RCC 7860 (cell line): Measurements from ENCODE around the gene CIP2A.

Experiments
- DNase-seq: peaks from one replicate; pipeline ENCODE4 v3.0.0-alpha.2; 2015; ENCODE audit warnings: low spot score
- FAIRE-seq: peaks from 2 replicates; lab custom pipeline; 2012; peaks lifted over from hg19 to GRCh38; lab: Jason Lieb, UNC

Gene CIP2A

DNA sequence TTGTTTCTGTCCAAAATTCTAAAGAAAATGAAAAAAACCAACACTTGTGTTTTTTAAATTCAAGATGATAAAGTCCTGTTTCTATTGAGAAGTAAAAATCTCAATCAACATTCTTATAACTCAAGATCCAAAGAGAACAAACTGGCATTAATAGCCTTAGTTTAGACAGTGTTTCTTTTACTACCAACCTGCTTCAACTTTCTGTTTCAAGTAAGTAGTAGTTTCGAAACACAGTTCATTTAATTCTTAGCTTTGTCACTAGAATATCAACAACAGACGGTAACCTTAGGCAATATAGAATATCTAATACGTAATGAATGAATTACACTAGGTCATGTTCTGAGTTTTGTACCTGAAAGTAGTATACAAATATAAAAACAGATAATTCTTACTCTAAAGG lies 23.7 kb downstream of the CIP2A start:
- FAIRE-seq (no peak), DNase-seq (no peak)

DNA sequence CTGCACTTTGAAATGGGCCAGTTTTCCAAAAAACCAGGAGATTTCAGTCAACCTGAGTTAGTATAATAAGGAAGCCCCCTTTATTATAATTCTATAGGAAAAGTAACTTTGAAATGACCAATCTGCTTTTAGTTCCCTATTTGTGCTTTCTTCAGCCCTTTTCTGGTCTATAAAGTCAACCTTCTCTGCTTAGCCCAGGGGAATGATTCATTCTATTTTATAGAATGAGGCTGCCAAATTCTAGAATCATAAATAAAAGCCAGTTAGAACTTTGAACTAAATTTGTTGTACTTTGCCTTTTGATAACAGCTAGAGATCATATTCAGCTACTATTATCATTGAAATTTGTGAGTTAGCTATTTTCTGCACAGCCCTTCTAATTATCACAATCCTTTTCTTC lies 24.7 kb downstream of the CIP2A start:
- DNase-seq: no peak
- FAIRE-seq: no peak

DNA sequence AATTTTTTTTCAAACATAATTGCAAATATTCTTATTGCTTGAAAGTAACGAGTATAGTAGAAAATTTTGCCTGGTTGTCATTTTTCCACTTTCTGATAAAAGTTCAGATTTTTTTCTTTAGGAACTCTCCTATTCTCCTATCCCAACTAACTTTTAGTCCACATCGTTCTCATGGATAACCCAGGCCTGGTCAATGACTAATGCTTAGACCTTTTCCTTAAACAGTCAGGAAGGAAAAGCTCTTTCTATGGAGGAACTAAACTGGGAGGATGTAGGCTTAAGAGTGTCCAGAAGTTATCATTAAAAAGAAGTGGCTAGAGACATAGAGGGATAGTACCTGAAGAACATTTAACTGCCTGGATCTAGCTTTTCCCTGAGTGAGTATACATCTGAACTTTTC lies 26.7 kb downstream of the CIP2A start:
- no peak for DNase-seq
- no peak for FAIRE-seq

DNA sequence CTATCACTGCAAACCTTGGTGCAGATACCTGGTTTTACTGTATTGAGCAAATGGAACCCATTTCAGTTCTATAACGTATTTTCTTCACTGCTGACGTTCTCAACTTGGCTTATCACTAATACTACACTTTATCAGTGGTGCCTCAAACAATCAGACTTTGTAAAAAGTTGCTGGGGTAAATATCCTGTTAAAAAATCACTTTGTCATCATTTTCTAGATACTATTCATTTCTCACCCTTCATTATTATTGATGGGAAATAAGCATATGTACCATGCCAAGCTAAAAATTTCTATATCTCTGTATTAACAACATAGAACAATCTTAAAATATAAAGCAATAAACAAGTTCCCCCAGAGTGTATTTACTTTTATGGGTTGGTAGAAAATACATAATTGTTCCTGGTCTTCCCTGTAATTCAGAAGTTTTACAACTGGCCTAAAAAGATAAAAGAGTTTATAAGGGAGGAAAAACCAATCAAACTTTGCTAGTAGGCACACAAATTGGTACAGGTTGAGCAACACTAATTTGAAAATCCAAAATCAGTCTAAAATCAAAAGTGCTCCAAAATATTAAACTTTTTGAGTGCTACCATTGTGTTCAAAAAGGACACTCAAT lies 33.2 kb downstream of the CIP2A start:
- FAIRE-seq: no peak
- DNase-seq: no peak

DNA sequence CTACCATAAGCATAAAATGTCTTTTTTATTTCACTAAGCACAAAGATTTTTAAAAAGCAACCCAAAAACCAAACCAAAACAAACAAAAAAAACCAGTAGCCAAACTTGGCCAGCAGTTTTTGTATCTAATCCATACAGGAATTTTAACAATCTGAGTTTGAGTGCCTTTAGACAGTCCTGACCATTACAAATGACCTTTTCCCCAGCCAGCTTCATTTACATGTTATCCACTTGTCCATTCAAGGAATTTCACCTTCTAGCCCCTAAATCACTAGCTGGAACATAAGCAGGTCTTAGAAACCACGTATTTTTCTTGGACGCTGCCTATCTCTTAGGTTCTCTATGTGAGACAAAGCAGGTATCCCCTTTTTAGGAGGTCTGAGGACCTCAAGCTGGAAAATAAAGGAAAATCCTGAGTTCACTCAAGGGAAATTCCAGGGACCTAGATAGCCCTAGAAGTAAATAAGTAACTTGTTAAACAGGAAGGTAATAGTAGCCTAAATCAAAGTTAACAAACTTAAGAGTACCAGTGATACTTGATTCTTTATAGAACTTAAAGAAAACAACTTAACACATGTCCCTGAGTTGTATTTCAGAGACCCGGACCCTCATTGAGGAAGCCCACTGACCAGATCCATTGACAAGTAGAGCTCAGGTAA lies 34.2 kb downstream of the CIP2A start:
- DNase-seq (no peak), FAIRE-seq (peak; percentile 62)

DNA sequence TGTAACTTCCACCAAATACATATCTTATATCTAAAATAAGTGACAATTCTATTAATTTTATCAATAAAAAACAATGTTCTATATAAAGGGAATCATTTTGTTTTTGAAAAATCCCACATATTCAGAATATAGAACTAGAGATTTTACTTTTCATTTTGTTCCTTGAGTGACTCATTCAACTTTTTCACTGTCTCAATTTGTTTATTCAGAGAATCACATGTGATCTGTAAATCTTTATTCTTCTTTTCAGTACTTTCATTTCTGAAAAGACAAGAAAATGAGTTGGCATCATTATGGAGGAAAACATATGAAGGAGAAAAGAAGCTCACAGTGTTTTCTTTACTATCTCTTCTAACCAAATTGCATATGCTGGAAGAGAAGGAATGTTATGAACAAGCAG lies 35.0 kb downstream of the CIP2A start:
- FAIRE-seq: peak; percentile 61

DNA sequence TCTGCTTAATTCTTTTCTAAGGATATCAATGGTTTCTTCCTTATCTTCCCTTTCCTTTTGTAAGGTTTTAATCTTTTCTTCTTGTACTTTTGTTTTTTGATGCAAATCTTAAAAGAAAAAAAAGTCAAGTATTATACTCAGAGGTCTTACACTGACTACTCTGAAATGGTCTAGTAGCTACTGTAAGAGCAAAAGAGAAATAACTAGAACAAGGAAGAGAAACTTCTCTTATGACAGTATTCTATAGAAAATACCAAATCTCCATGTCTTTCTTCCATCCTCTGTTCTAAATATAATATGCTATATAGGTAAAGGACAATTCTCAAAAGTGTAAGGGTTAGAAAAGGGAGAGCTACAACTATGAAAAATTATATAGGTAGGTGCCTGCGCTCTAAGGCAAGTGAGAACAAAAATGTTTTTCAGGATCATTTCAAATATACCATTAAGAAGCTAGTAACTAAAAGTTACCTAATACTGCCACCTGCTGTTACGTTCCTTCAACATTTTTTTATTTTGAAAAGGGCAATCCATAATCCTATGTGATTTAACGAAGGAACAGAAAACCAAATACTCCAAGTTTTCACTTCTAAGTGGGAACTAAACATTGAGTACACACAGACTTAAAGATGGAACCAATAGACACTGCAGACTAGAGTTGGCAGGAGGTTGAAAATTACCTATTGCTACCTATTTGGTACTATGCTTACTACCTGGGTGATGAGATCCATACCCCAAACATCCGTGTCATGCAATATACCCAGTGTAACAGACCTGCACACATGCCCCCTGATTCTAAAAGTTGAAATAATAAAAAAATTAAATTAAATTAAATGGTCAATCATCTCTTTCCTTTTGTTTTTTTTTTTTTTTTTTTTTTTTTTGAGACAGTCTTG lies 36.7 kb downstream of the CIP2A start:
- FAIRE-seq (peak; percentile 69), DNase-seq (no peak)

More for the DNA sequence above, 35.0 kb downstream of the CIP2A start:
- no peak for DNase-seq

DNA sequence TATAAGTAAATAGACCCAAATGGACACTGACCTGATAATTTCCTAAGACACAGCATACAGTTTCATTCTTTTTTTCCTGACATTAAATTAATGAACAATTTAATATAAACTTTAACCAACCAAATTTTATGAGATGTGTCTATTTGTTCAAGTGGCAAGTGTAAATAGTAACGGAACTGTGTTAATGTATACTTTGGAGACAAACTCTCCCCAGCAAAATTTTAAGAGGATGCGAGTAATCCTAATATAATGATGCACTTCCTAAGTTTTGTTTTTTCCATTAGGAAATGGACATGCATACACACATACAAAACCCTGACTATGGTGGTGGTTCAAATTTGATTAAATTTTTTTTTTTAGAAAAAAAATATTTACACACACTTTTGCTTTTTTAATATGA lies 40.4 kb downstream of the CIP2A start:
- DNase-seq (no peak), FAIRE-seq (no peak)

DNA sequence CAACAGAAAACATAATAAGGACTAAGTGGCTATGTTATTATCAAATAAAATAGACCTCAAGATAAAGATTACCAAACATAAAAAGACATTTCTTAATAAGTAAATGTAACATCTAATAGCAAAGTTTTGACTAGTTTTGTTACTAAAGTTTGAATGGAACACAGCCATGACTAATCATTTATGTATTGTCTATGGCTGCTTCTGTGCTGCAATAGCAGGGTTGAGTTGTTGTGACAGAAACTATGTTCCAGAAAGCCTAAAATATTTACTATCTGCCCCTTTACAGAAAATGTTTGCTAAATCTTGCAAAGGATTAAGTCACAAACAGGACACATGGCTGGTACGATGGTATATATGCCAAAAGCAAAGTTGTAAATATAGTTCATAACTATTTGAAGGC lies 40.9 kb downstream of the CIP2A start:
- DNase-seq: no peak
- no peak for FAIRE-seq

DNA sequence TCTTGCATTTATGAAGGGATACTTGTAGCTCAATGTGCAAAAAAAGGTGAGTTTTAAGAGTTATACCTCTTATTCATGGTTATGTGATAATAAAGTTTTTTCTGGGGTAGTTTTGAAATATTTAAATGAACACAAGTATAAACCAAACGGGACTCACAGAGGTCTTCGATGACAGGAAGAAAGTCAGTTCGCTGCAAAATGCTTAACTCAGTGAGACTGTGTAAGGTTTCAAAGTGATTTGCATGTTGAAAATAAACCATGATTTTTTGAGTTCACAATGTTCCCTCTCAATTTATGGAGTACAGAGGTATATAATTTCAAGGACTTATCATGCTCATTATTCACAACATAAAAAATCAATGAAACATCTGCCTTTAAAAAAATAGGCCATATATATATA lies 42.5 kb downstream of the CIP2A start:
- FAIRE-seq (no peak), DNase-seq (no peak)

DNA sequence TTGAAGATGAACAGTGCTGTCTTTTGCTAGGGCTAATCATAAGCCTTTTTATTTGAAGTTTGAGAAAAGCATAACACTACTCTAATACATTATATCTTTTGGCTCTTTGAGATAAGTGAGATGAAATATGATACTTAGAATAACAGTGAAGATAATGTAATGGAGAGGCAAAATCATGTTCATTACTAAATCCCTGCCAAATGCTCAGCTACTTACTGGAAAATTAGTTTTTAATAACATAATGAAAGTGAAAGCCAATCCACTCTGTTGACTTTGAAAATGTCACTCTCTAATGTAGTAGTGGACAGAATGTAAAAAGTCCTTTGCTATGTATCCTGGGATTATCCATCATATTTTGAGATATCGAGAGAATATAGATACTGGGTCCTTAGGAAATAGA lies 43.0 kb downstream of the CIP2A start:
- DNase-seq (no peak), FAIRE-seq (no peak)

DNA sequence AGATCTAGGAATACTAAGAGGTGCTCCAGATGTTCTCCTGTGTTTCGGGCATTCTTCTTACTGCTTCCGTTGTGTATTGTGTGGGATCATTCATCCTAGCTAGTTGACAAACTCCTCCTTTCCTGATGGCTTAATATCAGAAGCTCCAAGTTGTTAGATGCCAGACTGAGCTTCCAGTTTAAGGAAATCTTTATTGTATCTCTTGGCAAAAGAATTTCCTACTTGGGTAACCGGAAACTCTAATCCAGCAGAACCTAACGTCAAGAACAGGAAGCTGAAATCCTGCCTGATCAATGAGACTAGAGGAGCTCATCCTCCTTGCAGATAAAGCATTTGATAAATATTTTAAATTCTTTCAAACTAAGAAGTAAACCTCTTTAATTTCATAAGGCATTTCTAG lies 51.2 kb downstream of the CIP2A start:
- FAIRE-seq (no peak), DNase-seq (no peak)

DNA sequence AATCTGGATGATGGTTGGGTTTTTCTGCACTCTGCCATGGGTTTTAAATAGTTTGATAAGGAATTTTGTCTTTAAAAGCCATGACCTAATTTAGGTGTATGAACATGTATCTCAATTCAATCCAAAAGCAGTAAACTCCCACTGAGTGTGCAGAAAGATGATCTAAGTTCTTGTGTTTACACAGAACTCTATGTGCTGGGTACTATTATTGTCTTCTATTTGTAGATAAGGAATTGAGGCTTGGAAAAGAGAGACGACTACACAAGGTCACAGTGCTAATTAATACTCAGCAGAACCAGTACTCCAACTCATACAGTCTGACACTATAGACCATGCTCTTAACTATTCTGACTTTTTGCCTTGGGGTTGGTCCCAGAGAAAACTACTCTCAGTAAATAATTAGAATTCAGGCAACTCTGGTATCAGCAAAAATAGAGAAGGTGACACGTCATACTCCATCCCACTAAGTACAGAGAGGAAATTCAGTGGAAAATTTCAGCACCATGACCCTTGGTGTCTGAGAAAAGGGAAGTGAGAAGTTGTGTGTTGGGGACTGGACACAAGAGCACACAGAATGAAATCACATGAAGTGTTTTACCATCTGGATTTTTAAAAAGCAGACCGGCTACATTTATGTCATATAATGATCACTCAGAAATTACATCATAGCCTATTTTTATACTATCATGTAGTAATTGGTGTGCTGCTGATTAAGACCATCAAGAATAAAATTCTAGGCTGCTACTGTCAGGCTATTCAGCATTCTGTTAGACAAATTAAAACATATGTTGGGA lies 60.6 kb downstream of the CIP2A start:
- FAIRE-seq: no peak

DNA sequence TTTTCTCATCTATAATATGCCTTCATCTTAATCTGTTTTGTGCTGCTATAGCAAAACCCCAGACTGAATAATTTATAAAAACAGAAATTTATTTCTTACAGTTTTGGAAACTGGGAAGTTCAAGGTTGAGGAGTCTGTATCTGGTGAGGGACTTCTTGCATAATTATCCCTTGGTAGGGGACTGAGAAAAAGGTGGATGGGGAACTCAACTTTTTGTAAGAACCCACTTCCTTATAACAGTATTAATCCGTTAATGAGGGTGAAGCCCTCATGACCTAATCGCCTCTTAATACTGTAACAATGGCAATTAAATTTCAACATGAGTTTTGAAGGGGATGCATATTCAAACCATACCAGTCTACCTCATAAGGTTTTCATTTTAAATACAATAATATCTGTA lies 61.4 kb downstream of the CIP2A start:
- FAIRE-seq (no peak), DNase-seq (no peak)

More for the DNA sequence above, 60.6 kb downstream of the CIP2A start:
- DNase-seq: no peak

DNA sequence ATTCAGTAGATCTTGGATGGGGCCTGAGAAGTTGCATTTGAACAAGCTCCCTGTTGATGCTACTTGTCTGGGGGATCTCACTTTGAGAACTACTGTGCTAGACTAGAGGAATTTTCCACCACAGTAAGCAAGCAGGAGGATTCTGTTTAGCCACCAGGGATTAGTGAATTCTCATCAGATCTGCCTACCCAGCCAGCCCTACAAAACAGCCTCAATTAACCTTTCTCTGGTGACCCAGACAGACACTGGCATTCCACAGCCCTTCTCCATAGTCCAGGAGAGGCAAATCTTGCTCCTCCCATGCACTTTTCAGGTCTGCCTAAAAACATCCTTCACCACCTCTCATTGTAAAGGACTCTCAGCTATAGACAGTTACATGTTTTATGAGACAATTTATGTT lies 62.1 kb downstream of the CIP2A start:
- no peak for DNase-seq
- FAIRE-seq: no peak

DNA sequence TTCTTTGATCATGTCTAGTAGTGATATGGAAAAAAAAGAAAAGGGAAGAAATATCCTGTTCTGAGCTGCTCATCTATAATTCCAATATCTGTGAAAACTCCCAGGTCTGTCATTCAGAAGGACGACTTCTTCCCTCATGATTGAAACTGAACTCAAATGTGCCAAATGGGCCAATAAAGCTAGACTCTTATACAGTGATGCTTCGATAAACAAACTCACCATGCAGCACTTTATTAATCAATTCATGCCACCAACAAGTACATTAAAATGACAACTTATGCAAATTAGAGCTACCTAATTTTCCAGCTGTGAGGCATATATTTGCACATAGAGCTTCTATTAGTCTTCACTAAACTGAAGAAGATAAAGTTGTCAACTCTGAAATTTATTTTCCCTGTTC lies 63.3 kb downstream of the CIP2A start:
- no peak for DNase-seq
- no peak for FAIRE-seq

DNA sequence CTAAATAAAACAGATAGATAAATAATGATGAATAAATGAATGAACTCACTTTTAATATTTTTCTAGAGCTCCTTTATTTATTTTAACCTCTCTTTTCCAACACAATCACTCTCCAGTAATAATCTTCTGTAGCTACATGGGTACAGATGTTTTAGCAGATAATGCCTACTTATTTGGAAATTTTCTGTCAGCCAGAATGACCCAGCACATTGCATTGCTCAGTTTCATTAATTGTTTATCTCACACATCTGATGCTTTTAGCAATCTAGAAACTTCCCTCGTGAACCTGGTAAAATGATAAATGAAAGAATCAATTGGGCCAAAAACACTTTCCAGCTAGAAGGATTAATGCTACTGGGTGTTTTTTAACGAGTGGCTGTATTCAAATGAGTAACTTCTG lies 64.0 kb downstream of the CIP2A start:
- no peak for DNase-seq
- no peak for FAIRE-seq

DNA sequence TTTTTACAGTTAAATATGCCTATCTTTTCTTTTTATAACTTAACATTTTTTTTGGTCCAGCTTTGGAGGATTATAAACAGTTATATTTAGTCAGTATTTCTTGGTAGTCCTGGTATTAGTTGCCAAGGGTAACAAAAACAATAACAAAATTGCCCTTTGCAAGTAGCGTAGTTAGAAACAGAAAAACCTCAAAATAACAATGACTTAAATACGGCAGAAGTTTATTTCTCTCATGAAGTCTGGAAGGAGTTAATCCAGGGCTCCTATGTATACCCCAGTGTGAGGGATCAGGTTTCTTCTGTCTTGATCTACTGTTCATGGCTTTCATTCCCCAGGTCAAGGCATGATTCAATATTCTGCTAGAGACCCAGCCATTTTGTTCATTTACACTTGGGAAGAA lies 64.7 kb downstream of the CIP2A start:
- DNase-seq: no peak
- FAIRE-seq: no peak

DNA sequence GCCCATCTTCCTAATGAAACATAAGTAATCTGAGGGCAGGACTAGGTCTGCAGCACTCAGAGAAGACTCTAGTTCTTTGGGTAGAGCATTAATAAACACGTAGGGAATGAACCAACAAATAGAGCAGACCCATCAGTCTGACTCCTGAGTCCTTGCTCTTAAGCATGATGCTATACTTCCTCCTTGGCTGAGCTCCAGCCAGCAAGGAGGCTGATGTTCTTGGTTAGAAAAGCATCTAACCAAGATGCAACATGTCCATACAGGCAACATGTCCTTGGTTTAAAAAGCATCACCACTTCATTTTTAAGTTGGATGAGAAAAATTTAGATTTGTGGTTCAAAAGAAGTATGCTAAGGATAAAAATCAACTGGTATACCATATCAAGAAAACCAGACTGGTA lies 70.3 kb downstream of the CIP2A start:
- FAIRE-seq (no peak), DNase-seq (no peak)

DNA sequence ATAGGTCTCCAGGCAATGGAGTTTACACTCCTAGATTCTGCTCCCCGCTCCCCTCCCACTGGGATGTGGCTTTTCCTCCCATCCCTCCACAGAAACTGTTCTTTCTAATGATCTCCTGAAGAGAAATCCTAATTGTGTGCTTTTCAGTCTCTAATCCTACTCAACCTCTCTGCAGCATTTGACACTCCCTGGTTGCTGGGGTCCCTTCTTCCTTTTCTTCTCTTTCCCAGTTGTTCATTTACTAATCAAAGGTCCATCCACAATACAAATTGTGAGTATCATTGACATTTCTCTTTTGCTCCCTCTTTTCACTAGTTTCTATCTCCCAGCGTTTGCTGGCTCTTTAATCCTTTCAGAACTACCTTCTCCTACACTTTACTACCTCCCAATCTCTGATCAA lies 72.4 kb downstream of the CIP2A start:
- DNase-seq (no peak), FAIRE-seq (no peak)

DNA sequence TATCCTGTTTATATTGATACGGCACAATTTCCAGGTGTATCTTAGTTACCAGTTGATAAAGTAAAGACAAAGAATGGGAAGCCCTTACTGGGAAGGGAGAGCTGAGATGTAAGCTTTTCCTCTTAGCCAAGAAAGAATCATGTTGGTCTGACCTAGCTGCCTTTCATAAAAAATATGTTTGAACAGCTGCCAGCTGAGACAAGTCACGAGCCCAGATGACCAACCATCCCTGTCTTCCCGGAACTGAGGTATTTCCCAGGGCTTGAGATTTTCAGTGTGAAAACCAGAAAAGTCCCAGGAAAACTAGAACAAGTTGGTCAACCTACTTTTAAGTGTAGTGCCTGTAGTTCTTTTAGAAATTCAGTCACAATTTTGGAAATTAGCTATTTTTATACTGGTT lies 75.3 kb downstream of the CIP2A start:
- DNase-seq (no peak), FAIRE-seq (no peak)
